NCI-H1048 (cell line): ENCODE measurements around the gene TEDC2.
A peak's percentile ranks its signal among the peaks of the same experiment; 100 is the strongest.

Source experiments
- DNase-seq: peaks from one replicate; lab custom pipeline; 2025; lab: John Stamatoyannopoulos, UW

Gene TEDC2

DNA sequence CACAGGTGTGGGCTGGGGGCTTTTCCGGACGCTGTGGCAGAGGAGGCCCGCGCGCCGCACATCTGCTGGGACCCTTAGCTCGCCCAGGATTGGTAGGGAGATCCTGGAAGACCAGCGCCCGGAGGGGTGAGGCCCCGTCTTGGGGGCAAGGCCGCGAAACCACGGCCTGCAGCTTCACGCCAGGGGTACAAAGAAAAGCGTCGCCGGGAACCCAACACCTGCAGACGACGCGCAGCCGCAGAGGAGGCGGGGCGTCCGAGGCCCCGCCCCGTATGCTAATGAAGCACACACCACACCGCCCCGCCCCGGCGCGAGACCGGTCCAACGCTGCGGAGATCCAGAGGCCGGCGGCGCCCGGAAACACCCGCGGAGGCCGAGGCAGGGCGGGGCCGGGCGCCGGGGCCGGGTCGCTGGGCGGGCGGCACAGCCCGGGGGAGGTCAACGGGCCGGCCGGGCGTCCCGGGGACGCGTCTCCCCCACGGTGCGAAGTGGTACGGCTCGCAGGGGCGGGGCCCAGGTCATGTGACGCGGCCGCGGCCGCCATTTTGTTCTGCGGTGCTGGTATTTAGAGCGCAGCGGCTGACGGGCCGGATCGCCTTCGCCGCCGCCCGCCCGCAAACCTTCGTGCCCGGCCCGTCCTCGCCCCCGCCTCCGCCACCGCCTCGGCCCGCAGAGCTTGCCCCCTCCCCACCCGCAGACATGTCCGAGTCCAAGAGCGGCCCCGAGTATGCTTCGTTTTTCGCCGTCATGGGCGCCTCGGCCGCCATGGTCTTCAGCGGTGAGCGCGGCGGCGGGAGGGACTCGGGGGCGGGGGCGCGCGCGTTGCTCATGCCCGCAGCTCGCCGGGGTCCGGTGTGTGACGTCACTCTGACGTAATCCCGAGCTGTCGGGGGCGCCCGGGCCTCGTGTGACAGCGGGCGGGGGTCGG, 53.8 kb downstream of the TEDC2 start, which contains the start of gene ATP6V0C:
TSS of gene ATP6V0C (plus strand) at position 548 of the 928 bp plus-strand sequence. CDS start at position 700, 152 bp downstream.
- peak; percentile 44 for DNase-seq
